Adrenal gland (tissue), 5 donors: Measurements from ENCODE around the gene KCNJ15.

Source experiments
- POLR2A ChIP-seq, 2 donors: fragments of 450-650 bp; IDR thresholded peaks; one replicate each; pipeline ENCODE4 v1.6.1; 2017; ENCODE audit warnings: antibody characterized with exemption in 2 of 2, mild to moderate bottlenecking in 2 of 2, moderate library complexity in 1 of 2
- TF ChIP-seq, protein P1 (sequence below), 6 experiments: fragments of 450-650 bp in 4 of 6; fragments of 200-600 bp in 2 of 6; sonication (generic) in 1 of 6; IDR thresholded peaks; 1 replicate in 5 of 6; 2 replicates in 1 of 6; pipeline versions ENCODE4 v1.5.1 to v1.8.0; 2016 to 2021; ENCODE audit warnings: antibody characterized with exemption in 6 of 6, mild to moderate bottlenecking in 2 of 6, moderate library complexity in 1 of 6
- donor health status: DM: no; HTN: no; CAD: no.

DNA sequence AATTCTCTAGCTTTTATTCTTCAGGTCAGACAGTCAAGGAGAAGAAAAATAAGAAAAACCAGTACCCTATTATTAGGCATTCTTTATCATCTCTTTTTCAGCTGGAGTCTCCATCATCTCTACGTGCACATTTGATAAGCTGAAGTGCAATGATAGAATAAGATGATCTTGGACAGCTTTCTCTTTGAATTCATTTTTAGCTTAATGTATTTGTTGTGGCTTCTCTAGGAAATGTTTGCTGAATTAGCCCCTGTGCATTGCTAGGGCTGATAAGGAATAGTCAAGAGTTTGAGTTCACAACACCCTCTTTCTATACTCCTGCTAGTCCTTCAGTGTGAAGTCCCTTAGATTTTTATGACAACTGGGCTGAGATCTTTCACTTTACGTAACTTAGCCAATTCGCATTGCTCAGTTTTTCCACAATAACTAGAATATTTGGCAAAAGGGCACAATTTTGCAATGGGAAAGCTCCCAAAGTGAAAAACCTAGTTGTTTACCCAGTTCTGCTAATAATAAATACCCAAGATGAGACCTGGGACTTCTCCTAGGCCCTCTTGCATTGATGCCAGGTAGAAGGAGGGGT is 7.0 kb upstream of the KCNJ15 start:
- TF ChIP-seq, protein P1, sequence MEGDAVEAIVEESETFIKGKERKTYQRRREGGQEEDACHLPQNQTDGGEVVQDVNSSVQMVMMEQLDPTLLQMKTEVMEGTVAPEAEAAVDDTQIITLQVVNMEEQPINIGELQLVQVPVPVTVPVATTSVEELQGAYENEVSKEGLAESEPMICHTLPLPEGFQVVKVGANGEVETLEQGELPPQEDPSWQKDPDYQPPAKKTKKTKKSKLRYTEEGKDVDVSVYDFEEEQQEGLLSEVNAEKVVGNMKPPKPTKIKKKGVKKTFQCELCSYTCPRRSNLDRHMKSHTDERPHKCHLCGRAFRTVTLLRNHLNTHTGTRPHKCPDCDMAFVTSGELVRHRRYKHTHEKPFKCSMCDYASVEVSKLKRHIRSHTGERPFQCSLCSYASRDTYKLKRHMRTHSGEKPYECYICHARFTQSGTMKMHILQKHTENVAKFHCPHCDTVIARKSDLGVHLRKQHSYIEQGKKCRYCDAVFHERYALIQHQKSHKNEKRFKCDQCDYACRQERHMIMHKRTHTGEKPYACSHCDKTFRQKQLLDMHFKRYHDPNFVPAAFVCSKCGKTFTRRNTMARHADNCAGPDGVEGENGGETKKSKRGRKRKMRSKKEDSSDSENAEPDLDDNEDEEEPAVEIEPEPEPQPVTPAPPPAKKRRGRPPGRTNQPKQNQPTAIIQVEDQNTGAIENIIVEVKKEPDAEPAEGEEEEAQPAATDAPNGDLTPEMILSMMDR (IDR thresholded peaks at IDR 0.05), result no peak
- TF ChIP-seq POLR2A (IDR thresholded peaks at IDR 0.05), result no peak
